CD4-positive, alpha-beta T cell (primary cell): Measurements from ENCODE around the gene AFAP1L1. TPM values are rescaled to one million over a fixed set of nuclear protein-coding genes. Genes with fewer than 3 reads are reported as not detected.

Source experiments
- ATAC-seq: fragments of 200-7000 bp; cut with Tn5 transposase; one replicate; pipeline ENCODE4 v1.10.0; 2022; ENCODE audit warnings: mild to moderate bottlenecking; ENCODE audit not compliant: poor library complexity
- CTCF ChIA-PET: fragments of 350-600 bp; sonication (Branson Sonifier 250); formaldehyde crosslinking; loops from one replicate; lab custom pipeline; 2021; ENCODE audit warnings: antibody characterized with exemption, inconsistent platforms; lab: Charles Lee
- POLR2A ChIA-PET: fragments of 350-600 bp; sonication (Branson Sonifier 250); formaldehyde crosslinking; loops from one replicate; lab custom pipeline; 2021; ENCODE audit warnings: antibody characterized with exemption, inconsistent platforms; lab: Charles Lee
- DNase-seq, 14 experiments: peaks; one replicate each; pipeline ENCODE4 v3.0.0-alpha.2; 2013 to 2020; ENCODE audit warnings: mixed read lengths in 2 of 14
- H3K27ac ChIP-seq, 2 donors: one replicate each; pipeline versions ENCODE4 v1.5.1 to v1.7.0; 2013; ENCODE audit warnings: low read length in 2 of 2, low read depth in 1 of 2, mild to moderate bottlenecking in 1 of 2
- H3K27me3 ChIP-seq, 2 experiments: 1 replicate in 1 of 2; 2 replicates in 1 of 2; pipeline versions ENCODE4 v1.6.1 to v1.7.0; 2013; ENCODE audit warnings: low read length in 2 of 2, control low read depth in 1 of 2, mild to moderate bottlenecking in 1 of 2, moderate library complexity in 1 of 2; ENCODE audit not compliant: insufficient read depth in 2 of 2, control insufficient read depth in 1 of 2
- H3K36me3 ChIP-seq: one replicate; pipeline ENCODE4 v1.6.1; 2013; ENCODE audit warnings: low read length, control low read depth; ENCODE audit not compliant: insufficient read depth
- H3K4me1 ChIP-seq: one replicate; pipeline ENCODE4 v1.6.1; 2013; ENCODE audit warnings: low read length, control low read depth; ENCODE audit not compliant: insufficient read depth
- H3K4me3 ChIP-seq: one replicate; pipeline ENCODE4 v1.5.1; 2013; ENCODE audit warnings: mild to moderate bottlenecking, low read length, moderate library complexity
- H3K9me3 ChIP-seq, 2 experiments: 1 replicate in 1 of 2; 2 replicates in 1 of 2; pipeline versions ENCODE4 v1.6.1 to v1.7.0; 2013; ENCODE audit warnings: low read length in 2 of 2, mild to moderate bottlenecking in 2 of 2, control low read depth in 1 of 2, moderate library complexity in 1 of 2; ENCODE audit not compliant: control insufficient read depth in 1 of 2, insufficient read depth in 1 of 2
- H3K27ac Mint-ChIP-seq: one replicate; pipeline ENCODE4 v1.8.0; 2020; ENCODE audit warnings: mixed read lengths
- H3K27me3 Mint-ChIP-seq: one replicate; pipeline ENCODE4 v1.8.0; 2021; ENCODE audit warnings: mixed read lengths
- H3K36me3 Mint-ChIP-seq: one replicate; pipeline ENCODE4 v1.8.0; 2021; ENCODE audit warnings: low read depth, mixed read lengths
- H3K4me1 Mint-ChIP-seq: one replicate; pipeline ENCODE4 v1.8.0; 2021; ENCODE audit warnings: low read depth, mixed read lengths
- H3K4me3 Mint-ChIP-seq: one replicate; pipeline ENCODE4 v1.8.0; 2020; ENCODE audit warnings: mild to moderate bottlenecking, mixed read lengths
- H3K9me3 Mint-ChIP-seq: one replicate; pipeline ENCODE4 v1.8.0; 2020; ENCODE audit warnings: mixed read lengths
- intact Hi-C, 2 experiments: fragments of 100-400 bp; cut with DNase I in 1 of 2; cut with micrococcal nuclease in 1 of 2; formaldehyde crosslinking; loops; one replicate each; pipeline versions ENCODE4 v1.15.1 to v1.9.0; 2023 to 2025; cut with DNase I, micrococcal nuclease
- total RNA-seq, 174 experiments: library from RNA in 2 of 174; stranded (reverse) in 2 of 174; gene quantifications; one replicate each; pipeline ENCODE4 v1.2.3 and lab custom pipeline; 2021 to 2026
- TF ChIP-seq, protein P1 (sequence below): fragments of 200-600 bp; IDR thresholded peaks from one replicate; pipeline ENCODE4 v1.8.0; 2022; ENCODE audit warnings: antibody characterized with exemption, mild to moderate bottlenecking

The AFAP1L1 gene
- total RNA-seq, 2 experiments from 2014 or later = 0.47 to 0.56 TPM

DNA sequence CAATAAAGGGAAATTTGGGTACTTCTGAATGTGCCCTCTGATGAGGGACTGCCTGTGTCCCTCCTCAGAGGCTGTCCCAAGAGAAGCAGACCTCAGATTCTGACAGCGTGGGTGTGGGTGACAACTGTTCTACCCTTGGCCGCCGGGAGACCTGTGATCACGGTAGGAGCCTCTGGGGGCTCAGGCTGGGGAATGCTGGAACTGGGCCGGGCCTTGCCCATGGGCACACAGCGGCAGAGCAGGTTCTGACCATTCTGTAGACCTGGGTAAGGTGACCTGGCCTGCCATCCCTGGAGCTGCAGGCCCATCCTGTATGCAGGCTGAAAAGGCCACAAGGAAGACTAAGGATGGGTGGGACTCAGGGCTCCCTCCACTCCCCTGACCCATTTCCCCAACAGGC lies 44.1 kb downstream of the AFAP1L1 start:
- Mint-ChIP-seq H3K27ac (no peak overlapping the region), H3K36me3 (no peaks in the 10 kb centered on the region), H3K27me3 (no peaks in the 10 kb centered on the region), H3K4me1 (peaks cover 13% of the 10 kb centered on the region), H3K9me3 (no peaks in the 10 kb centered on the region), H3K4me3 (no peak overlapping the region)
- ChIA-PET CTCF (interaction anchor here (0.7 kb wide), 1 partner anchor 52 kb away, joined by 3 read pairs; no protein-coding TSS in a partner anchor), POLR2A (no interaction called here)
- no peaks in the 10 kb centered on the region for H3K27me3 ChIP-seq
- no peaks in the 10 kb centered on the region for H3K36me3 ChIP-seq
- peaks cover 5% of the 10 kb centered on the region for H3K4me1 ChIP-seq
- no peak for DNase-seq
- no peak overlapping the region for H3K4me3 ChIP-seq
- no peak for ATAC-seq
- H3K27ac ChIP-seq = no peak overlapping the region
- TF ChIP-seq, protein P1, sequence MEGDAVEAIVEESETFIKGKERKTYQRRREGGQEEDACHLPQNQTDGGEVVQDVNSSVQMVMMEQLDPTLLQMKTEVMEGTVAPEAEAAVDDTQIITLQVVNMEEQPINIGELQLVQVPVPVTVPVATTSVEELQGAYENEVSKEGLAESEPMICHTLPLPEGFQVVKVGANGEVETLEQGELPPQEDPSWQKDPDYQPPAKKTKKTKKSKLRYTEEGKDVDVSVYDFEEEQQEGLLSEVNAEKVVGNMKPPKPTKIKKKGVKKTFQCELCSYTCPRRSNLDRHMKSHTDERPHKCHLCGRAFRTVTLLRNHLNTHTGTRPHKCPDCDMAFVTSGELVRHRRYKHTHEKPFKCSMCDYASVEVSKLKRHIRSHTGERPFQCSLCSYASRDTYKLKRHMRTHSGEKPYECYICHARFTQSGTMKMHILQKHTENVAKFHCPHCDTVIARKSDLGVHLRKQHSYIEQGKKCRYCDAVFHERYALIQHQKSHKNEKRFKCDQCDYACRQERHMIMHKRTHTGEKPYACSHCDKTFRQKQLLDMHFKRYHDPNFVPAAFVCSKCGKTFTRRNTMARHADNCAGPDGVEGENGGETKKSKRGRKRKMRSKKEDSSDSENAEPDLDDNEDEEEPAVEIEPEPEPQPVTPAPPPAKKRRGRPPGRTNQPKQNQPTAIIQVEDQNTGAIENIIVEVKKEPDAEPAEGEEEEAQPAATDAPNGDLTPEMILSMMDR = no peak
- no peaks in the 10 kb centered on the region for H3K9me3 ChIP-seq
- intact Hi-C loops = loop anchor here in 1 of 2 experiments (2.0 kb wide), 1 partner anchor 249 kb away; no protein-coding TSS in a partner anchor

DNA sequence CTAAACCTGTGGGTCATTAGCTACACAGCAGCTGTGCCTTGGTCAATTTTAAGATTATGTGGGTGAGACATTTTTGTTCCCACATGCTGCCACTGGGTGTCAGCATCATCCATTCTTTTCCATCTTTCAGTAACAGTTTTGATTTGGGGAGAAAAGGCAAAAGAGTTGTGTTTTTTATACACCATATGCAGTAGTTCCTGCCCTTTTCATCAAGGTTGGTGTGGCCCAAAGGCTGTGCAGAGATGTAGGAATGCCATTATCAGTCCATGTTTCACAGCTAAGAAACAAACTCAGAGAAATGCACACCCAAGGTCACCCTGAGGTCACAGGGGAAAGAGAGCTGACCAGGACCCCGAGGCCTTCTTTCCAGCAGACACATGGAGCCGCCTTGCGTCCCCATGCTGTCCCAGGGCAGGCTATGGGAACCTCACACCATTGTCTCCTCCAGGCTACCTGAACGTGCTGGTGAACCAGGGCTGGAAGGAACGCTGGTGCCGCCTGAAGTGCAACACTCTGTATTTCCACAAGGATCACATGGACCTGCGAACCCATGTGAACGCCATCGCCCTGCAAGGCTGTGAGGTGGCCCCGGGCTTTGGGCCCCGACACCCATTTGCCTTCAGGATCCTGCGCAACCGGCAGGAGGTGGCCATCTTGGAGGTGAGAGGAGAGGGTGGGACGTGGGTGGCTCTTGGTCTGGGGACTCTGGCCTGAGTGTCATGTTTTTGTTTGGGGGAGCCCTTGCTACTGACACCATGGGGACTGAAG lies 45.8 kb downstream of the AFAP1L1 start:
- Histone ChIP-seq H3K36me3 (no peaks in the 10 kb centered on the region), H3K4me3 (no peak overlapping the region), H3K27me3 (no peaks in the 10 kb centered on the region), H3K27ac (no peak overlapping the region), H3K4me1 (peaks cover 5% of the 10 kb centered on the region), H3K9me3 (no peaks in the 10 kb centered on the region)
- Mint-ChIP-seq H3K27ac (no peak overlapping the region), H3K9me3 (no peaks in the 10 kb centered on the region), H3K36me3 (no peaks in the 10 kb centered on the region), H3K4me1 (peaks cover 6% of the 10 kb centered on the region), H3K4me3 (no peak overlapping the region), H3K27me3 (no peaks in the 10 kb centered on the region)
- peak; percentile 78 for ATAC-seq
- ChIA-PET CTCF (interaction anchor here (0.7 to 2.1 kb wide), 9 partner anchors 24 to 117 kb away, joined by 3 to 22 read pairs (median 5); no protein-coding TSS in a partner anchor), POLR2A (interaction anchor here (1.0 to 1.5 kb wide), 3 partner anchors 28 to 54 kb away, joined by 4 to 6 read pairs (median 4); partner anchors contain the start of genes GRPEL2 and PCYOX1L)
- intact Hi-C loops = loop anchor here (1.0 to 2.0 kb wide), 4 partner anchors 54 to 247 kb away; no protein-coding TSS in a partner anchor
- TF ChIP-seq, protein P1 = peak; percentile 89
- peak in 13 of 14 experiments; percentile 11 to 79 (median 25) for DNase-seq

DNA sequence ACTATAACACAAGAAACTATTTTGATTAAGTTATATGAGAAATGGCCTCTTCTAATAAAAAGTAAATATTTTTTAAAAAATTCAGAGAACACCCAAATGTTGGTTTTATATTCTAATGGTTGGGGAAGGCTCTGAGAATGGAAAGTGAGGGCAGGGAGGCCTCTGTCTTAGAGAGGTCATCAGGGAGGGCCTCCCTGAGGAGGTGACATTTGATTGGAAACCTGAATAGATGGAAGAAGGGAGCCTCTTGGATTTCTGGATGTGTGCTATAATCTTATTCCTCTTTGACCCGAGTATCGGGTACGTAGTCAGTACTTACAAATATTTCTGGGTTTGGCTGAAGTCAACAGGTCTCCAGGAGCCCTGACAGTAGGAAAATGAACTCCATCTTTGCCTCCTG lies 47.5 kb downstream of the AFAP1L1 start:
- Mint-ChIP-seq H3K9me3 (no peaks in the 10 kb centered on the region), H3K4me1 (peaks cover 6% of the 10 kb centered on the region), H3K36me3 (no peaks in the 10 kb centered on the region), H3K27me3 (no peaks in the 10 kb centered on the region), H3K27ac (no peak overlapping the region), H3K4me3 (no peak overlapping the region)
- Histone ChIP-seq H3K27ac (no peak overlapping the region), H3K27me3 (no peaks in the 10 kb centered on the region), H3K9me3 (no peaks in the 10 kb centered on the region), H3K4me1 (peaks cover 5% of the 10 kb centered on the region), H3K36me3 (no peaks in the 10 kb centered on the region), H3K4me3 (no peak overlapping the region)
- ATAC-seq (no peak), DNase-seq (no peak)
- TF ChIP-seq, protein P1 = no peak
- intact Hi-C loops = no loop called here
- POLR2A ChIA-PET = interaction anchor here (1.3 to 1.9 kb wide), 2 partner anchors 26 to 39 kb away, joined by 6 to 7 read pairs; partner anchors contain the start of genes GRPEL2 and PCYOX1L
- CTCF ChIA-PET = interaction anchor here (1.6 to 3.0 kb wide), 2 partner anchors 48 to 52 kb away, joined by 6 to 11 read pairs; no protein-coding TSS in a partner anchor
